Lower leg skin (tissue), 3 donors: ENCODE results near the gene RTP2.

Experiments
- CTCF ChIP-seq, 3 donors: fragments of 450-650 bp; IDR thresholded peaks; one replicate each; pipeline ENCODE4 v1.5.1; 2016; ENCODE audit warnings: antibody characterized with exemption in 3 of 3, mild to moderate bottlenecking in 3 of 3, moderate library complexity in 2 of 3
- POLR2A ChIP-seq, 2 donors: fragments of 450-650 bp; IDR thresholded peaks; one replicate each; pipeline ENCODE4 v1.6.1; 2016 to 2017; ENCODE audit warnings: antibody characterized with exemption in 2 of 2, mild to moderate bottlenecking in 1 of 2, moderate library complexity in 1 of 2

- no peak for TF ChIP-seq POLR2A (IDR thresholded peaks at IDR 0.05)
- TF ChIP-seq CTCF (IDR thresholded peaks at IDR 0.05), result no peak
These were observed 43.7 kb upstream of the RTP2 start for GRCh38 chr3:187746059-187746441.
